Large intestine (tissue), 3 donors: ENCODE measurements around the gene SPATA1. TPM values are rescaled to one million over a fixed set of nuclear protein-coding genes. Genes with fewer than 3 reads are reported as not detected.

ENCODE experiments used
- DNase-seq, 2 donors: peaks; one replicate each; pipeline versions ENCODE4 v3.0.0 to v3.0.0-alpha.2; 2013
- H3K27ac ChIP-seq: one replicate; pipeline ENCODE4 v1.5.1; 2013; ENCODE audit warnings: low read length
- H3K27me3 ChIP-seq: 2 replicates; pipeline ENCODE4 v1.6.1; 2013; ENCODE audit warnings: low read length; ENCODE audit not compliant: control insufficient read depth, insufficient read depth
- H3K36me3 ChIP-seq: 2 replicates; pipeline ENCODE4 v1.6.1; 2013; ENCODE audit warnings: low read length; ENCODE audit not compliant: control insufficient read depth, insufficient read depth
- H3K4me1 ChIP-seq: one replicate; pipeline ENCODE4 v1.6.1; 2013; ENCODE audit warnings: low read length; ENCODE audit not compliant: control insufficient read depth, insufficient read depth
- H3K4me3 ChIP-seq: one replicate; pipeline ENCODE4 v1.5.1; 2013; ENCODE audit warnings: low read length
- H3K9me3 ChIP-seq: one replicate; pipeline ENCODE4 v1.6.1; 2013; ENCODE audit warnings: mild to moderate bottlenecking, low read depth, low read length, moderate library complexity; ENCODE audit not compliant: control insufficient read depth
- WGBS: methylation state at CpG from one replicate; pipeline ENCODE4 v1.1.5; 2013; ENCODE audit warnings: low lambda C conversion rate; ENCODE audit not compliant: insufficient coverage; 5-methylcytosine and 5-hydroxymethylcytosine counted together
- polyA plus RNA-seq: library from polyadenylated mRNA; unstranded; fragments of 120-200 nt; gene quantifications from one replicate; pipeline ENCODE4 v1.2.1, GENCODE V29; 2013

Gene SPATA1
- polyA plus RNA-seq, 1 donor = 4.5 TPM

DNA sequence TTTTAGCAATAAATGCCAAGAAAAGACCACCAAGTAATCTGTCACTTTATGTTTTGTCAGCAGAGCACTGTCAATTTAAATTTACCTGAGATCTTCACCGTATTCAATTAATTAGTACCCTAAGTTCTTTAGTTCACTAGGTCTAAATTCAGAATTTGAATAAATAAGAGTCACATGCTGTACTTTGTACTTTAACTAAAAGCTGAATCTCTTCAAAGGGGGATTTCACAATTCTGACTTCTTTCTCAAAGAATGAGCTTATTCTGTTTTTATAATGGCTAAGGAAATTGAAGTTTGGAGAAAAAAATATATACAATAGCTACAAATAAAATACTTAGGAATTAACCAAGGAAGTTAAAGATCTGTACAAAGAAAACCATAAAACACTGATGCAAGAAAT, 2.3 kb downstream of the SPATA1 start:
- WGBS = no CpG with 5 or more reads among the region's 1 CpG
- Histone ChIP-seq H3K27ac (no peak overlapping the region), H3K9me3 (peaks cover 4% of the 10 kb centered on the region), H3K4me3 (no peak overlapping the region), H3K27me3 (no peaks in the 10 kb centered on the region), H3K4me1 (no peaks in the 10 kb centered on the region), H3K36me3 (no peaks in the 10 kb centered on the region)
- no peak for DNase-seq

DNA sequence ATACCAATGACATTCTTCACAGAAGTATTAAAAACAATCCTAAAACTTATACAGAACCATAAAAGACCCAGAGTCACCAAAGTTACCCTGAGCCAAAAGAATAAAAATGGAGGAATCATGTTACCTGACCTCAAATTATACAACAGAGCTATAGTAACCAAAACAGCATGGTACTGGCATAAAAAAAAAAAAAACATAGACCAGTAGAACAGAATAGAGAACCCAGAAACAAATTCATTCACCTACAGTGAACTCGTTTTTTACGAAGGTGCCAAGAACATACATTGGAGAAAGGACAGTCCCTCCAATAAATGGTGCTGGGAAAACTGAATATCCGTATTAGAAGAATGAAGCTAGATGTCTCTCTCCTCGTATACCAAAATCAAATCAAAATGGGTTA, 2.8 kb downstream of the SPATA1 start:
- H3K36me3 ChIP-seq = no peaks in the 10 kb centered on the region
- peaks cover 4% of the 10 kb centered on the region for H3K9me3 ChIP-seq
- WGBS = 100% methylated on average over 1 of the region's 4 CpGs
- H3K4me3 ChIP-seq = no peak overlapping the region
- no peak for DNase-seq
- no peaks in the 10 kb centered on the region for H3K4me1 ChIP-seq
- no peak overlapping the region for H3K27ac ChIP-seq
- no peaks in the 10 kb centered on the region for H3K27me3 ChIP-seq

GRCh38 chr1:84510165-84510564, 4.0 kb downstream of the SPATA1 start:
- H3K9me3 ChIP-seq = peaks cover 4% of the 10 kb centered on the region
- H3K27me3 ChIP-seq = no peaks in the 10 kb centered on the region
- H3K27ac ChIP-seq = no peak overlapping the region
- no peak overlapping the region for H3K4me3 ChIP-seq
- no peak for DNase-seq
- 89% methylated on average over 2 of the region's 2 CpGs for WGBS
- no peaks in the 10 kb centered on the region for H3K4me1 ChIP-seq
- H3K36me3 ChIP-seq = no peaks in the 10 kb centered on the region

- H3K4me1 ChIP-seq = no peaks in the 10 kb centered on the region
- no peak for DNase-seq
- H3K4me3 ChIP-seq = no peak overlapping the region
- H3K9me3 ChIP-seq = peaks cover 4% of the 10 kb centered on the region
- no peak overlapping the region for H3K27ac ChIP-seq
- no peaks in the 10 kb centered on the region for H3K36me3 ChIP-seq
- no peaks in the 10 kb centered on the region for H3K27me3 ChIP-seq
- WGBS = 100% methylated on average over 2 of the region's 3 CpGs
Measured at GRCh38 chr1:84510668-84511067, 4.5 kb downstream of the SPATA1 start.

- Histone ChIP-seq H3K4me3 (no peak overlapping the region), H3K27me3 (no peaks in the 10 kb centered on the region), H3K36me3 (no peaks in the 10 kb centered on the region), H3K27ac (no peak overlapping the region), H3K4me1 (no peaks in the 10 kb centered on the region), H3K9me3 (no peaks in the 10 kb centered on the region)
- DNase-seq = no peak
Measured at GRCh38 chr1:84524590-84524989, 18.4 kb downstream of the SPATA1 start.

DNA sequence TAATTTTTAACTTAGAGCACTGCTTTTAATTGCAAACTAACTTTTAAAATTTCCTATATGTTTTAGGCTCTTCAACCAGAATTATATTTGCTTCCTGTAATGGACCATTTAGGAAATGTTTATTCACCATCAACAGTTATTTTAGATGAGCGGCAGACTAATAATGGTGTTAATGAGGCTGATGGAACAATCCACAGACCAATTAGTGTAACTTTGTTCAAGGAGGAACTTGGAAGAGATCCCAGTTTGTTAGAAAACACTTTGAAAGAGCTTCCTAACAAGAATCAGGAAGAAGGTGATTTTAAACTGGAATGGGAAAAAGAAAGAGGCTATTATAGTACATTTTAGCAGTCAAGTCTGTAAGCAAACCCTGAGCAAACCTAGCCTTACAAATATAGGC, 19.6 kb downstream of the SPATA1 start:
- no peak overlapping the region for H3K4me3 ChIP-seq
- 100% methylated on average over 1 of the region's 1 CpG for WGBS
- no peaks in the 10 kb centered on the region for H3K36me3 ChIP-seq
- no peak overlapping the region for H3K27ac ChIP-seq
- no peaks in the 10 kb centered on the region for H3K27me3 ChIP-seq
- no peaks in the 10 kb centered on the region for H3K9me3 ChIP-seq
- H3K4me1 ChIP-seq = no peaks in the 10 kb centered on the region
- DNase-seq = no peak

DNA sequence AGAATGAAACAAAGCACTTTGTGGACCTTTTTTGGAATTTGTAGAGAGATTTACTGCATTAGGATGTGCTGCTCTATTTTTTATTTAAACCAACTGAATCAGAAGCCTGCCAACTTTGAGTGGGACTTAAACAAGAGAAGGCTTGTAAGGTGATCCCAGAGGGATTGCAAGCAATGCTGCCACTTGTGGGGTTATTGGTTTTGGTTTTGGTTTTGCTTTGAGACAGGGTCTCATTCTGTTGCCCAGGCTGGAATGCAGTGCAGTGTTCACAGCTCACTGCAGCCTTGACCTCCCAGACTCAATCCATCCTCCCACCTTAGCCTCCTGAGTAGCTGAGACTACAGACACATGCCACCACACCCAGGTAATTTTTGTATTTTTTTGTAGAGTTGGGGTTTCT, 32.4 kb downstream of the SPATA1 start:
- no peak overlapping the region for H3K4me3 ChIP-seq
- peaks cover 2% of the 10 kb centered on the region for H3K36me3 ChIP-seq
- DNase-seq = no peak
- no peaks in the 10 kb centered on the region for H3K27me3 ChIP-seq
- no peak overlapping the region for H3K27ac ChIP-seq
- H3K4me1 ChIP-seq = no peaks in the 10 kb centered on the region
- no peaks in the 10 kb centered on the region for H3K9me3 ChIP-seq

GRCh38 chr1:84539972-84540371, 33.8 kb downstream of the SPATA1 start:
- H3K27ac ChIP-seq = no peak overlapping the region
- 74% methylated on average over 3 of the region's 3 CpGs for WGBS

GRCh38 chr1:84540759-84541158, 34.6 kb downstream of the SPATA1 start:
- H3K36me3 ChIP-seq = peaks cover 2% of the 10 kb centered on the region
- no peak for DNase-seq
- H3K4me3 ChIP-seq = no peak overlapping the region
- no peaks in the 10 kb centered on the region for H3K9me3 ChIP-seq
- H3K27me3 ChIP-seq = no peaks in the 10 kb centered on the region
- no CpG with 5 or more reads among the region's 1 CpG for WGBS
- no peaks in the 10 kb centered on the region for H3K4me1 ChIP-seq
- H3K27ac ChIP-seq = no peak overlapping the region

More at GRCh38 chr1:84539972-84540371, 33.8 kb downstream of the SPATA1 start:
- no peaks in the 10 kb centered on the region for H3K4me1 ChIP-seq
- H3K4me3 ChIP-seq = no peak overlapping the region
- no peak for DNase-seq
- H3K9me3 ChIP-seq = no peaks in the 10 kb centered on the region
- H3K36me3 ChIP-seq = peaks cover 2% of the 10 kb centered on the region
- no peaks in the 10 kb centered on the region for H3K27me3 ChIP-seq

- no peak overlapping the region for H3K27ac ChIP-seq
- no peaks in the 10 kb centered on the region for H3K9me3 ChIP-seq
- DNase-seq = no peak
Measured at GRCh38 chr1:84541679-84542078, 35.5 kb downstream of the SPATA1 start.

GRCh38 chr1:84550826-84551225, 44.6 kb downstream of the SPATA1 start:
- no peaks in the 10 kb centered on the region for H3K4me1 ChIP-seq
- H3K27ac ChIP-seq = no peak overlapping the region
- no peak overlapping the region for H3K4me3 ChIP-seq
- no peak for DNase-seq
- H3K27me3 ChIP-seq = no peaks in the 10 kb centered on the region
- no peaks in the 10 kb centered on the region for H3K9me3 ChIP-seq
- WGBS = 100% methylated on average over 2 of the region's 2 CpGs
- peaks cover 4% of the 10 kb centered on the region for H3K36me3 ChIP-seq

More at GRCh38 chr1:84541679-84542078, 35.5 kb downstream of the SPATA1 start:
- H3K4me3 ChIP-seq = no peak overlapping the region
- no peaks in the 10 kb centered on the region for H3K27me3 ChIP-seq
- peaks cover 2% of the 10 kb centered on the region for H3K36me3 ChIP-seq
- WGBS = 80% methylated on average over 1 of the region's 4 CpGs
- no peaks in the 10 kb centered on the region for H3K4me1 ChIP-seq
